Esophagus muscularis mucosa (tissue), 4 donors: ENCODE data around the gene WASHC3. TPM values are rescaled to one million over a fixed set of nuclear protein-coding genes. Genes with fewer than 3 reads are reported as not detected.

Source experiments
- DNase-seq: peaks from one replicate; pipeline ENCODE4 v3.0.0-alpha.2; 2017; ENCODE audit errors: extremely low spot score
- H3K27ac ChIP-seq, 4 donors: fragments of 200-600 bp; sonication (generic); replicated peaks in 1 of 4; 1 replicate in 3 of 4; 2 replicates in 1 of 4; pipeline ENCODE4 v1.5.1; 2016 to 2019; ENCODE audit warnings: mild to moderate bottlenecking in 1 of 4
- H3K27me3 ChIP-seq, 4 donors: fragments of 200-600 bp; sonication (generic); one replicate each; pipeline versions ENCODE4 v1.5.1 to v1.6.0; 2016 to 2019
- H3K36me3 ChIP-seq, 4 donors: fragments of 200-600 bp; sonication (generic); one replicate each; pipeline ENCODE4 v1.5.1; 2016 to 2019
- H3K4me1 ChIP-seq, 4 donors: fragments of 200-600 bp; sonication (generic); one replicate each; pipeline ENCODE4 v1.5.1; 2016 to 2019
- H3K4me3 ChIP-seq, 4 donors: fragments of 200-600 bp; sonication (generic); 1 replicate in 2 of 4; 2 replicates in 2 of 4; pipeline ENCODE4 v1.5.1; 2016 to 2019; ENCODE audit warnings: mild to moderate bottlenecking in 4 of 4, moderate library complexity in 1 of 4
- H3K9me3 ChIP-seq, 4 donors: fragments of 200-600 bp; sonication (generic); 1 replicate in 3 of 4; 2 replicates in 1 of 4; pipeline ENCODE4 v1.5.1; 2016 to 2019
- EP300 ChIP-seq: sonication (generic); formaldehyde crosslinking; IDR thresholded peaks from one replicate; pipeline ENCODE4 v1.6.1; 2017; ENCODE audit warnings: antibody characterized with exemption
- POLR2A ChIP-seq: fragments of 450-650 bp; IDR thresholded peaks from one replicate; pipeline ENCODE4 v1.6.1; 2017; ENCODE audit warnings: antibody characterized with exemption, moderate library complexity, mild to moderate bottlenecking, low read depth
- POLR2AphosphoS5 ChIP-seq, 2 donors: sonication (generic); formaldehyde crosslinking; IDR thresholded peaks; one replicate each; pipeline ENCODE4 v1.6.1; 2017; ENCODE audit warnings: antibody characterized with exemption in 2 of 2
- WGBS: methylation state at CpG from one replicate; pipeline ENCODE4 v1.1.5; 2018; 5-methylcytosine and 5-hydroxymethylcytosine counted together
- intact Hi-C: fragments of 100-400 bp; cut with DNase I; formaldehyde crosslinking; loops from one replicate; pipeline ENCODE4 v1.15.1; 2023
- total RNA-seq, 4 donors: library from RNA; depleted of rRNA; stranded (reverse); fragments of >200 nt; gene quantifications; one replicate each; pipeline versions ENCODE4 v1.1.0 to v1.2.1, GENCODE V29; 2016
- TF ChIP-seq, protein P1 (sequence below), 3 experiments: fragments of 200-600 bp in 2 of 3; fragments of 450-650 bp in 1 of 3; sonication (generic) in 2 of 3; IDR thresholded peaks; one replicate each; pipeline ENCODE4 v1.5.1; 2017 to 2019; ENCODE audit warnings: antibody characterized with exemption in 3 of 3, mild to moderate bottlenecking in 2 of 3, moderate library complexity in 1 of 3

WASHC3 gene
- total RNA-seq, 4 donors from 2014 or later, result 85.7 to 101 (median 86.8) TPM

DNA sequence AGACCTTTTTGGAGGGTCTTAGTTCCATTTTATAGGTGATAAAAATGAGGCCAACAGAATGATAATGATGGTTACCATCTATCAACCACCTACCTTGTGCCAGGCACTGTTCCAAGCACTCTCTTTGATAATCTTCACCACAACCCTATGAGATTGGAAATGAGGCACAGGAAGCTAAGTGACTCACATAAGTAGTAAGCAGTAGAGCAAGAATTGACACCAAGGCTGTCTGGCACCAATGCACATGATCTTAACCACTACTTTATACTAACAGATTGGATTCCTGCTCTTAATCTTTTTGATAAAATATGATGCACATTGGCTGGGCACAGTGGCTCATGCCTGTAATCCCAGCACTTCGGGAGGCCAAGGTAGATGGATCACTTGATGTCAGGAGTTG lies 93.0 kb downstream of the WASHC3 start:
- WGBS, result 59% methylated on average over 1 of the region's 1 CpG
- Histone ChIP-seq H3K27ac (no peak overlapping the region), H3K4me3 (no peak overlapping the region), H3K36me3 (no peaks in the 10 kb centered on the region), H3K27me3 (no peaks in the 10 kb centered on the region), H3K9me3 (peaks cover 0 to 4% (median 0%) of the 10 kb centered on the region in 4 donors), H3K4me1 (no peaks in the 10 kb centered on the region)
- TF ChIP-seq POLR2AphosphoS5 (IDR thresholded peaks at IDR 0.05) (no peak), EP300 (no peak), POLR2A (no peak)
- TF ChIP-seq, protein P1, sequence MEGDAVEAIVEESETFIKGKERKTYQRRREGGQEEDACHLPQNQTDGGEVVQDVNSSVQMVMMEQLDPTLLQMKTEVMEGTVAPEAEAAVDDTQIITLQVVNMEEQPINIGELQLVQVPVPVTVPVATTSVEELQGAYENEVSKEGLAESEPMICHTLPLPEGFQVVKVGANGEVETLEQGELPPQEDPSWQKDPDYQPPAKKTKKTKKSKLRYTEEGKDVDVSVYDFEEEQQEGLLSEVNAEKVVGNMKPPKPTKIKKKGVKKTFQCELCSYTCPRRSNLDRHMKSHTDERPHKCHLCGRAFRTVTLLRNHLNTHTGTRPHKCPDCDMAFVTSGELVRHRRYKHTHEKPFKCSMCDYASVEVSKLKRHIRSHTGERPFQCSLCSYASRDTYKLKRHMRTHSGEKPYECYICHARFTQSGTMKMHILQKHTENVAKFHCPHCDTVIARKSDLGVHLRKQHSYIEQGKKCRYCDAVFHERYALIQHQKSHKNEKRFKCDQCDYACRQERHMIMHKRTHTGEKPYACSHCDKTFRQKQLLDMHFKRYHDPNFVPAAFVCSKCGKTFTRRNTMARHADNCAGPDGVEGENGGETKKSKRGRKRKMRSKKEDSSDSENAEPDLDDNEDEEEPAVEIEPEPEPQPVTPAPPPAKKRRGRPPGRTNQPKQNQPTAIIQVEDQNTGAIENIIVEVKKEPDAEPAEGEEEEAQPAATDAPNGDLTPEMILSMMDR (IDR thresholded peaks at IDR 0.05), result no peak
- intact Hi-C loops, result no loop called here
- no peak for DNase-seq

DNA sequence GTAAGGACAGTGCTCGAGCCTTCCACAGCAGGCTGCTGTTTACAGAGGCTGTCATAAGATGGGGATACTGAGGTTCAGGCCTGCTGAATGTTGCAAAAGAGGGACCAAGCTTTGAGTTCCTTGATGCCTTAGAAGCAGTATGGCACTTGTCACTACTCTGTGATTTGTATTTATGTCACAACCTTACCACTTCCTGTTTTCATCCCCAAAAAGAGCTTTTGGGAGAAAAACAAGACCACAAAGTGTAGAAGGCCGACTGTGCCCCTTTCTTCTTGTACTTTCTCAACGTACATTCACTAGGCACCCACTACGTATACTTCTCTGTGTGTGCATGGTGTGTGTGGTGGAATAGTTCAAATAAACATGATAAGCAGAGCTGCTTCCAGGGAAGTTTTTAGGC lies 94.3 kb downstream of the WASHC3 start:
- TF ChIP-seq, protein P1 (IDR thresholded peaks at IDR 0.05), result no peak
- no peak for TF ChIP-seq POLR2AphosphoS5 (IDR thresholded peaks at IDR 0.05)
- no peak for TF ChIP-seq POLR2A
- no peak for TF ChIP-seq EP300
- Histone ChIP-seq H3K9me3 (peaks cover 0 to 4% (median 0%) of the 10 kb centered on the region in 4 donors), H3K27me3 (no peaks in the 10 kb centered on the region), H3K27ac (no peak overlapping the region), H3K4me3 (no peak overlapping the region), H3K36me3 (no peaks in the 10 kb centered on the region), H3K4me1 (no peaks in the 10 kb centered on the region)
- intact Hi-C loops, result no loop called here
- WGBS, result 54% methylated on average over 4 of the region's 4 CpGs
- DNase-seq, result no peak

DNA sequence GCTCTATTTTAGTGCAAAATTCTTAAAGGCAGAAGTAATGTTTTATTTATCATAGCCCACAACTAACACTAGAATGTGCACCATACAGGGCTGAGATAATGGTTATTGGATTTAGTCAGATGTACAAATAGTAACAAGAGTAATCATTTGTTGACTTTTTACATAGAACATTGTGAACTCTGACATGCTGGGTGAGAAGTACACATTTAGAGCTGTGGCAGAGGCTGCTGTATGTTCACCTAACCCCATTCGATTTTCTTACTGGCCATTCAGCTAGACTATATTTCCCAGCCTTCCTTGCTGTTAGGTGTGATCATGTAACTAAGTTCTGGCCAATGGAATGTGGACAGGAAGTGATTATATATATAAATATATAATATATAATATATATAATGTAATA lies 95.3 kb downstream of the WASHC3 start:
- TF ChIP-seq POLR2AphosphoS5 (IDR thresholded peaks at IDR 0.05), result no peak
- TF ChIP-seq EP300, result no peak
- no peak for TF ChIP-seq POLR2A
- TF ChIP-seq, protein P1 (IDR thresholded peaks at IDR 0.05), result no peak
- Histone ChIP-seq H3K4me3 (no peak overlapping the region), H3K36me3 (no peaks in the 10 kb centered on the region), H3K27me3 (no peaks in the 10 kb centered on the region), H3K9me3 (no peaks in the 10 kb centered on the region), H3K4me1 (no peaks in the 10 kb centered on the region), H3K27ac (no peak overlapping the region)
- intact Hi-C loops, result no loop called here
- WGBS, result 85% methylated on average over 1 of the region's 1 CpG
- no peak for DNase-seq

DNA sequence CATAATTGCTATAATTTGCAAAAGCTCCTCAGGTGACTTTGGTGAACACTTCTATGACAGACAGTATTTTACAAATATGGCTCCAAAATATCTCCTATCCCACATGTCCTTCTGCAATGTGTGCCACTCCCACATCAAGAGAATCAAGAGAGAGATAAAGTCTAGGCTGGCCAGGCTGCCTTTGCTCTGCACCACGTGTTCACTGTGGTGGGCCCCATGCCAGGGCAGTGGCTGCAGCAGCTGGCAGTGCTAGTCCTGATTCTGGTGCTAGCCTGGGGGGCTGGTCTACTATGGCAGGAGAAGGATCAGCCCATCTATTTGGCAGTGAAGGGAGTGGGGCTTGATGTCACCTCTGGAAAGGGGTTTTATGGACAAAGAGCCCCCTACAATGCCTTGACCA lies 98.1 kb downstream of the WASHC3 start:
- Histone ChIP-seq H3K27me3 (no peaks in the 10 kb centered on the region), H3K27ac (no peak overlapping the region), H3K4me1 (no peaks in the 10 kb centered on the region), H3K36me3 (no peaks in the 10 kb centered on the region), H3K4me3 (no peak overlapping the region), H3K9me3 (peaks cover 0 to 8% (median 6%) of the 10 kb centered on the region in 4 donors)
- intact Hi-C loops, result no loop called here
- no peak for DNase-seq
- 37% methylated on average over 1 of the region's 1 CpG for WGBS
- TF ChIP-seq EP300 (no peak), POLR2A (no peak), POLR2AphosphoS5 (IDR thresholded peaks at IDR 0.05) (no peak)
- TF ChIP-seq, protein P1 (IDR thresholded peaks at IDR 0.05), result no peak

Other genes starting within 250 kb of the WASHC3 start
- gene GNPTAB, start 231.0 kb downstream of the WASHC3 start, total RNA-seq, result 10 to 100 TPM; 30.5 to 37.0 (median 32.1) TPM
- 10 to 100 TPM in 3 of 4 donors, 1 to 10 TPM in 1; 10.0 to 24.9 (median 17.8) TPM for gene DRAM1, start 184.4 kb downstream of the WASHC3 start, total RNA-seq
- gene NUP37, start 58.1 kb upstream of the WASHC3 start, total RNA-seq, result 10 to 100 TPM in 3 of 4 donors, 1 to 10 TPM in 1; 9.9 to 23.3 (median 15.4) TPM
- gene PARPBP, start 58.2 kb upstream of the WASHC3 start, total RNA-seq, result under 1 TPM; 0.45 to 0.83 (median 0.64) TPM
- not detected for gene PMCH, start 135.8 kb upstream of the WASHC3 start, total RNA-seq